Right renal pelvis (tissue), 4 donors: ENCODE data around the gene KRTAP3-2. TPM values are rescaled to one million over a fixed set of nuclear protein-coding genes. Genes with fewer than 3 reads are reported as not detected.

ENCODE experiments used
- DNase-seq, 4 donors: peaks; one replicate each; pipeline ENCODE4 v3.0.0-alpha.2; 2013; ENCODE audit warnings: low read depth in 4 of 4, low spot score in 3 of 4, missing footprints in 1 of 4
- polyA plus RNA-seq, 4 donors: library from polyadenylated mRNA; unstranded; fragments of 120-200 nt; gene quantifications; one replicate each; pipeline ENCODE4 v1.2.1, GENCODE V29; 2013; ENCODE audit not compliant: insufficient read length in 4 of 4

The KRTAP3-2 gene
- polyA plus RNA-seq, 4 donors, result not detected

DNA sequence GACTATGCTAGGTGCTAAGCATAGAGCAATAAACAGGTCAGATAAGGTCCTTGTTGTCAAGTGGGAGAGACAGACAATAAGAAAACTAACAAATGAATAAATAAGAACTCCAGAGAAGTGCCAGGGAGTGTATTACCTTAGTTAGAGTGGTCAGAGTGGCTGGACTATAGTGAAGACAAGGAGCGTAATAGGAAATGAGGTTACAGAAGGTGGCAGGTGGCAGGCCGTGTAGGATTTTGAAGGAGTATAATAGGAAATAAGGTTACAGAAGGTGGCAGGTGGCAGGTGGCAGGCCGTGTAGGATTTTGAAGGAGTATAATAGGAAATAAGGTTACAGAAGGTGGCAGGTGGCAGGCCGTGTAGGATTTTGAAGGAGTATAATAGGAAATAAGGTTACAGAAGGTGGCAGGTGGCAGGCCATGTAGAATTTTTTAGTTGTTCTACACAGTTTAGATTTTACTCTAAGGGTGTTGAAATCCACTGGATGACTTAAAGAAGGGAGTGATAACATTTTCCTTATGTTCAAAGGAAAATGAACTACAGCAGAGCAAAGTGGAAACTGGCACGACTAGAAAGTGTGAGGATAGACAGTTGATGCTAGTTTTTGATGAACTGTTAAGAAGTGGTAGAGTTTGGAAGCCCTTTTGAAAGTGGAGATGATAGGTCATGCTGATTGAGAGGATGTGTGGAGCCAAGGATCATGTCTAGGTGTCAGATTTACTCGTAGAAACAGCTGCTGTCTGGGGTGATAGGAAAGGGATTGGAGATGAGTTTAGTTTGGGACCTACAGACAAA, 12.8 kb upstream of the KRTAP3-2 start:
- no peak for DNase-seq

DNA sequence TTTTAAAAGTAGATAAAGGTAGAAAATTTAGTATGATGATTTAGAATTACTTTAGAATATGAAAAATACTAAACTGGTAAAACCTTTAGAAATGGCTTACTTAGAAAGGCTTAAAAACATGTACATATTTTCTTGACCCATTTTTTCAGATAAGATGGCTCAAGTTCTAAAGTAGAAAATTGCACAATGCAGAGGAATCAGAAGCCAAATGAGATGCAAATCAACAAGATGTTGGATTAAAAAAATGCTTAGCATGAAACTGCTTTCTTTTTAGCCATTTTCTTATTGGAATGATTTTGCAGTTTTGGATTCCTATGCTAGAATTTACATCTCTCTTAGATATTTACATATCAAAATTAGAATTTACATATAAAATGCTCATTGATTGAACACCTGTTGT, 10.7 kb upstream of the KRTAP3-2 start:
- DNase-seq, result no peak

DNA sequence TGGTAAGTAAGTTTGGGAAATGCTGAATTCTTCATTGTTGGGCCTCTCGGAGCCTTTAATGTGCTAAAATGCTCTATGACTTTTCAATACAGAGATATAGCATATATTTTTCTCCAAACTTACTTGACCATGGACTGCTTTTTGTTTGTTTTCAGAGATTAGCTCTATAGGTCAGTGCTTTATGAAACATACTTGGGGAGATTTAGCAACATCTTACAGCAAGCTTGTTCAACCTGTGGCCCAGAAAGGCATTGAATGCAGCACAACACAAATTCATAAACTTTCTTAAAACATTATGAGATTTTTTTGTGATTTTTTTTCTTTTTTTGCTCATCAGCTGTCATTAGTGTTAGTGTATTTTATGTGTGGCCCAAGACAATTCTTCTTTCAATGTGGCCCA, 10.2 kb upstream of the KRTAP3-2 start:
- DNase-seq, result no peak

DNA sequence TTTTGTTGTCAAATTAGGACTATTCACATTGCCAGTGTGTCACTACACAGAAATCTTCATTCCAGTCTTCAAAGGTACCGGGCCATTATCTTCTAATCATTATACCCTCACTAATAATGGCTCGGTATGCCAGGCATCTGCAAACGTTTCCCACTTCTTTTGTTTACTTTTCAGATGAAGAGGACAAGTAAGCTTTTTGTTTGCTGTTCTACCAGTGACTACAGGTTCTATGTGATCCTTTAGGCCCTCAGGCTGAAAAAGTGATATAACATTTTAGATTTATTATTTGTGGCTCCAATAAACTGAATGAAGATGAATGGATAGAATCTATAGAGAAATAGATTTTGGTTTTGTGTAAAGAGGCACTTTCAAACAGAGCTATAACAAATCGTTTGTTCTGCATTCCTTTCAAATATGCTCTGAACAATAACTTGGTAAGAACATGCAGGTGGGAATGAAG, 9.6 kb upstream of the KRTAP3-2 start:
- no peak for DNase-seq

DNA sequence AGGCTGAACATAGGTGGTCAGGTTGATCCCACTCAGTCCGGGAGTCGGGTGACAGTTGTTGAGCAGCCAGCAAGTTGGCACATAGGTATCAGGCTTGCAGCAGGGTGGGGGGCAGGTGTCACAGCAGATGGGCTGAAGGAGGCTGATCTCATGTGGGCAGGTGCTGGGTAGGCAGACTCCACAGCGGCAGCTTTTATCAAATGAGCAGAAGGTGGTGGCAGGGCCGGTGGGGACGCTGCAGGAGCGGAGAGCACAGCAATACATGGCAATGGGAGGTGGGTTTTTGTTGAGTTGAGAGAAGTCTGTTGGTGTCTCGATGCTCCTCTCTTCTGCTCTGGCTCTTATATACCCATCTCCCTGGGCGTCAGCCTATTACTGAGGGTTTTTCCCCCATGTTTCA, 9.1 kb upstream of the KRTAP3-2 start, which contains the start of gene KRTAP3-1:
Gene KRTAP3-1, minus strand, starts transcription at position 318 of the 400 bp plus-strand sequence. Its CDS starts 54 bp downstream, at position 264.
- DNase-seq, result no peak

DNA sequence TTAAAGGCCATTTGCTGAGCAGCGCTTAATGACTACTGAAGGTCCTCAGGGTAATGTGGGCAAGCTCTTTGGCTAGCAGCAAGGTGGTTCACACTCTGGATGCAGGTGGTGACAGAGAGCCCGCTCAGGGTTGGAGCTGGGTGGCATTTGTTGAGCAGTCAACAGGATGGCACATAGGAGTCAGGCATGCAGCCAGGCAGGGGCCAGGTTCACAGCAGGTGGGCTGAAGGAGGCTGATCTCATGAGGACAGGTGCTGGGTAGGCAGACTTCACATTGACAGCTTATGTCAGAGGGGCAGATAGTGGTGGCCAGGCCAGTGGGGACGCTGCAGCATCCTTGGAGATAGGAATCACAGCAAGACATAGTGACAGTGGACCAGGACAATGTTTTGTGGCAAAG, 4.7 kb upstream of the KRTAP3-2 start:
- DNase-seq, result no peak

DNA sequence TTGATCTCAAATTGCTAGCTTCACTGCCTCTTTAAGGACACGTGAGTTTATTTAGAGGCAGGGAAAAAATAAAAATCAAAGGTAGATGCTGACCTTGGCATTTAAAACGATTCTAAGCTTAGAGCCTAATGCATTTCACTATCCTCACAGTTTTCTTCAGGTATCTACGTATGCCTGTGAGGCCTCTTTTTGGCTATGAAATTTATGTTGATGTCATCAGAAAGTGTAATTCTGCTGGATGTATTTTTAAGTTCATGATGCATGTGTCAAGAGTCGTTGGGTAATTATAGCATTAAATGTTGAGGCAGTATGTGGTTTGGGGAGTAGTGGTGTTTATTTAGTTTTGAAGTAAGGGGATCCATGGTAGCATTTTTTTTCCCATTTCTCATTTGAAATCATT, 4.2 kb upstream of the KRTAP3-2 start:
- DNase-seq, result no peak

DNA sequence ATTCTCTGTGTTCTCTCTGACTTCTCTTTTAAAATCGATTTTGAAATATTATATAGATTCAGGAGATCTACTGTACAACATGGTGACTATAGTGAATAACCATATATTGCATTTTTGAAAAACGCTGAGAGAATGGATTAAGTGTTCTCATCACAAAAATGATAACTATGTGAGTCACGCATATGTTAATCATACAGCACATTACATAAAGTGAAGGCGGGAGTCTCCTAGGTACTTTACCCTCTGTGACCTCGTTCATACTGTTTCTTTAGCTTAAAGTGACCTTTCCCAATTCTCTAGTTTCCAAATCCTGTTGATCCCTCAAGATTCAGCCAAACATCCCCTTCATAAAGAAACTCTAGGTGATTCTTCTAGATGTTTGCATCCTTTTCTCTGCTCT, 3.1 kb upstream of the KRTAP3-2 start:
- DNase-seq, result no peak

DNA sequence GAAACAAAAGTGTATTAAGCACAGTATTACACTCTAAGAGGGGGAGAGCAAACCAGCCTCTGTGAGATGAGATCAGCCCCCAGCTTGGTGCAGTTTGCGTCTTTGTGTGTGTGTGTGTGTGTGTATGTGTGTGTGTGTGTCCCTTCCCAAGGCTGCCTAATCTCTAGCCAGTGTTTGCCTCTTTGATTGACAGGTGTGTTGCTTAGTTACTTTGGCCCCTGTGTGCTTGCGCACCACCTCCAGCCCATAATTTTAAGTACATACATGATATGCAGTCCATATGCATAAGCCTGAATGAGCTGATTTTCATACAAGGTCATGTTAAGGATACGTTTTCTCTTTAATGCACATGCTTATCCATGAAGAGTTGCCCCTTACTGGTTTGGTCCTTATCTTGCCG, 2.1 kb upstream of the KRTAP3-2 start:
- no peak for DNase-seq

DNA sequence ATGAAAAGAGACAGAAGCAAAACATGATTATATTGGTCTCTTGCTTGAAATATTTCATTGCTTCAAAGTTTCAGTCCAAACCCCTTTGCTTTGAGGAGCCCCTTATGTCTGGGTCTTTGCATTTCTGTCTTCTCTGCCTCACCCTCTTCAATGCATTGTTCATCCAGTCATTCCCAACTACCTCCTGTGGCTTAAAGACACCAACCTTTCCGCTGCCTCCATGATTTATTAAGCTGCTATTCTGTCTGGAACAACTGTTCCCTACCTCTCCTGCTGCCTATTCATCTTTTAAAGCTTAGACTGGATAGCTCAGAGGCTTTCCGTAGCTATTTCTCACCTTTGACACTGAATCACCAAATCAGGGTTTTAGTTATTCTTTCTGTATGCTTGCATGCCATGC, 2.3 kb downstream of the KRTAP3-2 start:
- no peak for DNase-seq

DNA sequence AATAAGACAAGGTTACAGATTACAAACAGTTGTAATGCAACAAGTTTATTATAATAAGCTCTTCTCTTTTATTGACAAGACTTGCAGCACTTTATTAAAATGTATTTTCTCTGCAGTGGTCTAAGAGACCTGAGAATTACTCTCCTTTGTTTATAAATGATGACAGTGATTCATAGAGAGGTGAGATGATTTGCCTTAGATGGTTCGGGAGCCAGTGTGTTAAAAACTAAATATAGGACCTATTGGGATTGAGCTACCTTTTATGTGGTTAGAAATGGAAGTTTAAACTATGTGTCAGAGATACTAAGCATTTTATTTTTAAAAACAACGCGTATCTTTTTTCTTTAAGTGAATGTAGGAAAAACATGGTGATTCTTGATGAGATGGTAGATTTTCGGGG, 2.9 kb downstream of the KRTAP3-2 start:
- no peak for DNase-seq

DNA sequence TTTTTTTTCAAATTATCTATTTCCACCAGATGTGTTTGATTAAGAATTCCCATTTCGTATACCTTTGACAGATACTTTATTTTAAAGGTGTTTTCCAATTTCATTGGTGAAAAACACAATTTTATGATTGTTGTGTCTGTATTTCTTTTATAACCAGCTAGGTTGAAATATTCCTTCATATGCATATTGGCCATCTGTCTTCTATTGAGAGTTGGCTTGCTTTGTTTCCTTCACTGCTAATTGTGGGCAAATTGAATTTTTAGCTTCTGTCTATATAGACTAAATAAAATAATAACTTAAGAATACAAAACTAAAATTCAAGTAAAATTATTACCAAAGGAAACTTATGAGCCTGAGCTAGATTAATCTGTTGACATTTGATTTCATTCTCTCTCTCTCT, 4.6 kb downstream of the KRTAP3-2 start:
- no peak for DNase-seq

DNA sequence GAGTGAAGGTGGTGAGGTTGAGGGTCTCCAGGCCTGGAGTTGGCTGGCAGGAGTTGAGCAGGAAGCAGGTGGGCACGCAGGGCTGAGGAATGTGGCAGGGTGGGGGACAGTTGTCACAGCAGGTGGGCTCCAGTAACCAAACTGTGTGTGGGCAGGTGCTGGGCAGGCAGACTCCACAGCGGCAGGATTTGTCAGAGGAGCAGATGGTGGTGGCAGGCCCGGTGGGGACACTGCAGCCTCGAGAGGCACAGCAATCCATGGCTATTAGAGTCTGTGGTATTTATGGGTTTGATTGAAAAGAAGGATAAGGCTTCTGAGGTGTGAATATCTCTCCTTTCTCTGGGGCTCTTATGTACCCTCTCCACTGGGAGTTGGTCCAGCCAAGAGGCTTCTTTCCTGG, 5.9 kb downstream of the KRTAP3-2 start, which contains the start of gene KRTAP3-3:
Gene KRTAP3-3, minus strand, starts transcription at position 326 of the 400 bp plus-strand sequence. Its CDS starts 67 bp downstream, at position 259.
- DNase-seq, result no peak

DNA sequence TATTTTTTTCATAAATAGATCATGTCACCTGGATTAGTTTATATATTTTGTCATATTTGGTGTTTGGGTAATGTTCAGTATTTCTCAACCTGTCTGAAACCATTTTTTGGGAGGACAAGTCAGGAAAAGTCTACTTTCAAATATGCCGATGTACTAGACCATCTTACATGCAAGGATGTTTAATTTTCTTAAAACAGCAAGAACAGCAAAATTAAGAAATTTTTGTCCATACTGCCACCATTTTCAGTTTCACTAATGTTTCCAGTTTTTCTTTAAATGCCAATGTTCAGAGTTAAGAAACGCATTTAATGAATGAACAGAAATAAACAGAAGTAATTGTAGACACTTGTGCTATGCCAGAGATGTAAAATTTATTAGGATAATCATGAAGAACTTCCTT, 6.6 kb downstream of the KRTAP3-2 start:
- no peak for DNase-seq

DNA sequence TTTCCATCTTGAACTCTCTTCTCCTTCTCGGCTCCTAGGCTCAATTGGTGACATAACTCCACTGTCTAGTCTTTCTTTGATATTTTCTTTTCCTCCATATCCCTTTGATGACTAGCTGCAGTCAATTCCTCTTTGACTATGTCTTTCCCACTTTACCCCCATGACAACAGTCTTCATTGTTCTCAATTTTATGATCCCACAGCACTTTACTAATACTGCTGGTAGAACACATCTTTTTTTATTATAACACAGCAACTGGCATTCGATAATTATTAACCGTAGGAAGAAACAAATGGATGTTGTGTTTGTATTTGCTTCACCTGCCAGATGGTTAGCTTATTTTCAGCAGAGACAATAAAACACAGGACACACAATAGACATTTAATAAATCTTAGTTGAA, 7.0 kb downstream of the KRTAP3-2 start:
- DNase-seq, result no peak

DNA sequence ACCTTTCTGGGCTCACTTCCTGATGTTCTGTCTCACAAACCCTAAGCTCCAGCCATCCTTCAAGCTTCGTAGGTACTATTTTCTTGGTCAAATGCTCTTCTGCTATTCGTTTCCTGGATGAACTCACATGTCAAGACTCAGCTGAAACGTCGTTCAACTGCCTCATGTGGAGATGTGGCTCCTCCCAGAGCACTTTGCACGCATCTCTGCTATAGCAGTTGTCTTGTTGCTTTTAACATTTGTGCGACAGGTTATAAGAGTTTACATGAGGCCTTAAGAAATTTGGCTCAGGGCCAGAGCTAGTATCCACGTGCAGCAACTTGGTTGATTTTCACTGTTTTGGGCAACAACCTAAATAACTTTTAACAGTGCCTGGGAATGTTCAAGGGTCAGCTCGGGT, 12.8 kb downstream of the KRTAP3-2 start:
- DNase-seq, result no peak

DNA sequence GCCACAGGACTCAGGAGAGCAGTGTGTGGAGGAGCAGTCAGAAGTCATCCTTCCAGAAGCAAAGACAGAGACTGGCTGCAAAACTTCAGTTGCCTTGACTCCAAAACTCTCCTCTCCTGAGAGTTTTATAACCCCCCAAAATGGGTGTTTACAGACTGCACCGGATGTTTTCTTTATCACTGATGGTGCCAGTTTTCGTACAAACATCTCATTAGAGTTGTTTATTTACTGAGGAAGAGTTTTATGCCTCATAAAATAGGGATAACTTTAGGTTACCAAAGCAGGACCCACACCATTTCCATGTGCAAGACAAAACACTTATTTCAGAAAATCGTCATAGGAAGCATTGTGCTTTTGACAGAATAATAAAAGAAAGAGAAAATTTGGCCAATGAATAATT, 15.5 kb downstream of the KRTAP3-2 start, which contains the start of gene KRT40:
Gene KRT40, minus strand, starts transcription at position 101 of the 400 bp plus-strand sequence. Its CDS starts 53 bp downstream, at position 48.
- DNase-seq, result no peak

DNA sequence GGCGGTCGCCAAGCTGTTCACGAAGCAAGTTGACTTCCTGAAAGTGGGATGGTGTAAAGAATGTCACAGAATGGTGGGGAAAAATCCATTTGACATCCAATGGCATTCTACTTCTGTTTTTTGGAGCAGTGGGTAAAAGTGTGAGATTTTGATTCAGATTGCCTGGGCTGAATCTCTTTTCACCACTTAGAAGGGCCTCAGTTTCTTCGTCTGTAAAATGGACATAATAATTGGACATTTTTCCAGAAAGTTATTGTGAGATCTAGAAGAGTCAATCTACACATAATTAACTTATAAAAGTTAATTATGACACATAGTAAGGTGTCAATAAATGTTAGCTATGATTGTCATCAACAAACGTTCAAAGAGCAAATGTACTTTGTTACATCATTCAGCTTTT, 18.6 kb downstream of the KRTAP3-2 start:
- no peak for DNase-seq

DNA sequence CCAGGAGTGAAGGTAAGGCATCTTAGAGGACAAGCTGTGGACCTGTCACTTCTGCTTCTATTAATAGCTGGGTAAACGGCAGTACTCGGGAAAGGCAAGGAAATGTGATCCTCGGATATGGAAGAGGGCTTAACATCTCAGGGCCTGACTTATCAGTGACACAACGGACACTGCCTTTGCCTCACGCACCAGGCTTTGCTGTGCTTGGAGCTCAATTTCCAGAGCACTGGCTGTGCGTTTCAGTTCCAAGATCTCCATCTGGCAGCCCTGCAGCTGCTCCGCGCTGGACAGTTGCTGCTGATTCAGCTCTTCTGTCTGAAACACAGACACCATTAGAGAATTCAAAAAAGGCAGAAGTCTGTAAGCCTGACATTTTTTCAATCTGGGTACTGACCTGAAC, 19.1 kb downstream of the KRTAP3-2 start:
- no peak for DNase-seq

DNA sequence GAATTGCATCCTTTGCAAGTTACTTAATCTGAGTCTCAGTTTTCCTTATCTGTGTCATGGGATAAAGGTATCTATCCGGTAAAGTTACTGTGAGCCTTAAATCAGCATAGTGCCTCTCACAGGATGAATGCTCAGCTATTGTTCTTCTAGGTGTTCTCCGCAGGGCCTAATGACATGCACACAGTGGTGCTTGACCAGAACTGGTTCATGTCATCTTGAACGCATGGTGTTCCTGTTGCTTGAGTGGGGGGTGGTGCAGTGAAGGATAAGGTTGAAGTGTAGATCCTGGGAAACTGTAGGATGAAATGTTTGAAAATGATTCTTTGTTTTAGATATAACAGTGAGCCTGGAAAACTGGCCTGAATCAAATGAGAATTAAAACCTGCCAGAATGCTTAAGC, 19.6 kb downstream of the KRTAP3-2 start:
- DNase-seq, result no peak

DNA sequence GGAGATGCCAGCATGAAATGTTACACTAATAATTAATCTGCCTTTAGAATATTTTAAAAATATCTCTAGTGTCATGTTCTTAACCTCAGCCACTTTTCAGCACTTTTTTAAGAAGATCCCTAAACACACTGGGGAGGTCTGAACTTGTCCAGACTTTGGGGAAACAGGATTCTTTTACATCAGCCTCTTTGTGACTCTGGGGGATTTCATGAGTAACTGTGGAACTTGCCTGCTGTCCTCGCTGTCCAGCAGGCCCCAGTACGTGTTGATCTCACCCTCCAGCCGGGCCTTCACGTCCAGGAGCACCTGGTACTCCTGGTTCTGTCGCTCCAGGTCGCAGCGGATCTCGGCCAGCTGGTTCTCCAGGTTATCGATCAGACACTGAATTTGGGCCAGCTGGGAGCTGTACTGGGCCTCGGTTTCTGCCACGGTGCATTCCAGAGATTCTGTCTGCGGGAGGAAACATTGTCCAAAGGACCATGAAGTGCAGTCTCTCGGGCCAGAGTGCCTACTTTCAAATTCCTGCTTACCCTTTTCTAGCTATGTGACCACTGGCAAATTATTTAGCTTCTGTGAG, 21.0 kb downstream of the KRTAP3-2 start:
- no peak for DNase-seq

DNA sequence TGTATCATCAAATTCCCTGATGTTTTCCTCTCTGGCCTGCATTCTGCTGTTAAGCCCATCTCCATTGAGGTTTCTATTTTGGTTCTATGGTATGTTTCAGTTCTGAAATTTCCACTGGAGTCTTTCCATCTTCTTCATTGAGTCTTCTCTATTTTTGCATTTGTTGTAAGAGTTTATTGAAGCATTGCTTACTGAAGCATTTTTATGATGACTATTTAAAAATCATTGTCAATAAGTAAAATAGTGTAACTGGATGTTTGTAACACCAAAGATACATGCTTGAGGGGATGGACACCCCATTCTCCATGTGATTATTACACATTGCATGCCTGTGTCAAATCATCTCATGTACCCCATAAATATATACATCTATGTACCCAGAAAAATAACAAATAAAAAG, 24.2 kb downstream of the KRTAP3-2 start:
- no peak for DNase-seq
